GM13977 (cell line): ENCODE results near the gene TTLL5.

ENCODE experiments used
- DNase-seq: peaks from one replicate; pipeline ENCODE4 v3.0.0; 2012; ENCODE audit warnings: low spot score
- CTCF ChIP-seq: IDR thresholded peaks from 2 replicates; pipeline ENCODE4 v1.5.1; 2012; ENCODE audit warnings: mild to moderate bottlenecking, control low read depth; ENCODE audit not compliant: insufficient read depth; ENCODE audit errors: extremely low read depth, missing control alignments
- in situ Hi-C: fragments of 300-500 bp; cut with MboI; formaldehyde crosslinking; loops from one replicate; pipeline ENCODE4 v1.12.0; 2022; ENCODE audit warnings: low sequenced_read_pairs, low pct_unique_long_range_greater_than_20kb, mixed read lengths, inconsistent platforms; ENCODE audit not compliant: unreplicated experiment

Gene TTLL5

GRCh38 chr14:75877292-75877691 lies 216.2 kb downstream of the TTLL5 start:
- TF ChIP-seq CTCF, result no peak
- DNase-seq, result no peak
- in situ Hi-C loops, result no loop called here

DNA sequence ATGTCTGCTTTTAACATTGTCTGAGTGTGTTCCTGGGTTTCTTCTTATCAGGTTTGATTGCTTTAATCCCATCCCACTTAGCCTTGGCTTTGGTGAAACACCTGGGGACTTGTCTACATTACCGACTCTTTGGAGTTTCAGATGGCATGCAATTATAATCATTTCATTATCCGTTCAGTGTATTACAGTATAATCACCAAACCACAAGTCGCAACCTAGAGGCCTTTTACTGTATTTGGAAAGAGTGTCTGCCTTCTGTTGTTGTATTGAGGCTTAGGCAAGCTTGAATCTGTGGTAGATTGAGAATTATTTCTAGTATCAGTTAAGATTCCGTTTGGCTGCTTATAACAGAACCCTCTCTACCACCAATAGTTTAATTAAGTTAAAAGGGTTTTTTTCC lies 216.8 kb downstream of the TTLL5 start:
- no peak for DNase-seq
- no peak for TF ChIP-seq CTCF
- in situ Hi-C loops, result no loop called here

- no peak for TF ChIP-seq CTCF
- DNase-seq, result peak; percentile 13
- in situ Hi-C loops, result no loop called here
Observed at GRCh38 chr14:75879031-75879430, 218.0 kb downstream of the TTLL5 start.

DNA sequence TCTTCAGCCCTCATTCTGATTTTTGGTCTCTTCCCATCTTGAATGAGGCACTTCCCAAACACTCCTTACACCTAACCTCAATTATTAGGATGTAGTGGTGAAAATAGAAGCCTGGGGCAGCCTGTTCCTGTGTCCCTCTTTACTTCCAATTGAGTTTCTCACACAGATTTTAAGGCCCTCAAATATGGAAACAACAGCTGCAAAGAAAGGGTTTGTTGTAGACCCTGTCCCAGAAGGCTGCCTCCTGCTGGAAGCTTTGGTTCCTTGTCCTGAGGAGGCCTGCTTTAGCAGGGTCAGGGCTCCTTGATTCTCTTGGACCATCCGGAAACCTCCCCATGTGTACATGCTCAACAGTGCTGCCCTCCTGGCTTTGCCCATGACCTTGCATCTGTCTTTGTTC lies 219.5 kb downstream of the TTLL5 start:
- TF ChIP-seq CTCF, result peak; percentile 22
- in situ Hi-C loops, result no loop called here
- DNase-seq, result no peak

DNA sequence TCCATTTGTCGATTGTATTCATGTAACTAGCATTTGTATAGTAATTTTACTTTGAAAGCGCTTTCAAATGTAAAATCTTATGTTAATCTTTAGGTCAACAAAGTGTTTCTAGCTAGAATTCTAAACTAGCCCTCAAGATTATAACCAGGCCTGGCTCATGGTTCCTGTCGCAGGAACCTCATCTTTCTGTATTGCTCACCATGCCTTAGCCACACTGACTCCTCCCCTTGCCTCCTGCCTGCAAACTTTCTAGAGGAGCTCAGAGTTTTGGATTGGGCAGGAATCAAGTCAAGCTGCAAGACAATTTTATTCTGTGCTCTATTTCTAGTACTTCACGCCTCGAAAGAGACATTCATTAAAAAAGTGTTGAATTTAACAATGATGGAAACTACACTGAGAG lies 220.9 kb downstream of the TTLL5 start:
- in situ Hi-C loops, result no loop called here
- no peak for DNase-seq
- TF ChIP-seq CTCF, result no peak

- in situ Hi-C loops, result no loop called here
- no peak for TF ChIP-seq CTCF
- DNase-seq, result no peak
Observed at GRCh38 chr14:75884198-75884611, 223.2 kb downstream of the TTLL5 start.

GRCh38 chr14:75885829-75886228 lies 224.8 kb downstream of the TTLL5 start:
- in situ Hi-C loops, result no loop called here
- no peak for DNase-seq
- TF ChIP-seq CTCF, result no peak
